Astrocyte (in vitro differentiated cells and primary cell): ENCODE data around the gene ENPP3.

Source experiments
- CTCF ChIP-seq: IDR thresholded peaks from 2 replicates; pipeline ENCODE4 v1.5.1; 2011; ENCODE audit warnings: low read depth, mild to moderate bottlenecking, inconsistent platforms, low read length, moderate library complexity; ENCODE audit not compliant: insufficient read depth
- EZH2 ChIP-seq: IDR thresholded peaks from 2 replicates; pipeline ENCODE4 v1.6.1; 2012; ENCODE audit warnings: mild to moderate bottlenecking, low read length, inconsistent platforms; ENCODE audit not compliant: insufficient read depth

GRCh38 chr6:131652472-131652871 lies 15.4 kb downstream of the ENPP3 start:
- TF ChIP-seq CTCF (no peak), EZH2 (no peak)
